OCI-LY1 (cell line): Measurements from ENCODE around the gene TIMP4.

Experiments
- H2AFZ ChIP-seq: fragments of 200-600 bp; sonication (generic), shearing (Covaris generic); 2 replicates; pipeline ENCODE4 v1.6.0; 2014; ENCODE audit warnings: antibody characterized with exemption, mild to moderate bottlenecking, low read length
- H3F3A ChIP-seq: fragments of 200-600 bp; sonication (generic), shearing (Covaris generic); 2 replicates; pipeline ENCODE4 v1.6.0; 2014; ENCODE audit warnings: mild to moderate bottlenecking, antibody characterized with exemption, low read length, moderate library complexity; ENCODE audit not compliant: insufficient read depth
- H3K27ac ChIP-seq: fragments of 200-600 bp; sonication (generic); 2 replicates; pipeline ENCODE4 v1.5.1; 2014; ENCODE audit warnings: low read length, mixed run types, mild to moderate bottlenecking, low read depth; ENCODE audit not compliant: poor library complexity, severe bottlenecking
- H3K27me3 ChIP-seq: fragments of 200-600 bp; sonication (generic); 2 replicates; pipeline ENCODE4 v1.6.0; 2014; ENCODE audit warnings: antibody characterized with exemption, mild to moderate bottlenecking, low read length, moderate library complexity; ENCODE audit not compliant: insufficient read depth
- H3K36me3 ChIP-seq: fragments of 200-600 bp; sonication (generic); 2 replicates; pipeline ENCODE4 v1.6.1; 2014; ENCODE audit warnings: mild to moderate bottlenecking, antibody characterized with exemption, low read length, moderate library complexity, mixed read lengths; ENCODE audit not compliant: insufficient read depth
- H3K4me1 ChIP-seq: fragments of 200-600 bp; sonication (generic); 2 replicates; pipeline ENCODE4 v1.5.1; 2014; ENCODE audit warnings: mild to moderate bottlenecking, low read length, moderate library complexity; ENCODE audit not compliant: insufficient read depth, severe bottlenecking
- H3K4me2 ChIP-seq: fragments of 200-600 bp; sonication (generic), shearing (Covaris generic); 2 replicates; pipeline ENCODE4 v1.6.1; 2014; ENCODE audit warnings: low read length
- H3K4me3 ChIP-seq: fragments of 200-600 bp; sonication (generic); 2 replicates; pipeline ENCODE4 v1.5.1; 2014; ENCODE audit warnings: low read length, low read depth, mild to moderate bottlenecking, mixed read lengths; ENCODE audit not compliant: poor library complexity, severe bottlenecking
- H3K79me2 ChIP-seq: fragments of 200-600 bp; shearing (Covaris generic); 2 replicates; pipeline ENCODE4 v1.6.1; 2016; ENCODE audit warnings: mixed run types, low read length, mixed read lengths; ENCODE audit not compliant: insufficient read depth
- H3K9ac ChIP-seq: fragments of 200-600 bp; sonication (generic), shearing (Covaris generic); 2 replicates; pipeline ENCODE4 v1.6.1; 2014; ENCODE audit warnings: mild to moderate bottlenecking, low read length, mixed read lengths
- H3K9me2 ChIP-seq: fragments of 200-600 bp; sonication (generic), shearing (Covaris generic); 2 replicates; pipeline ENCODE4 v1.6.1; 2014; ENCODE audit warnings: low read depth, mild to moderate bottlenecking, low read length, mixed read lengths
- H3K9me3 ChIP-seq: fragments of 200-600 bp; shearing (Covaris generic); 2 replicates; pipeline ENCODE4 v1.6.1; 2014; ENCODE audit warnings: low read length, mixed read lengths
- H4K20me1 ChIP-seq: fragments of 200-600 bp; sonication (generic), shearing (Covaris generic); 2 replicates; pipeline ENCODE4 v1.6.0; 2016; ENCODE audit warnings: mild to moderate bottlenecking, low read length; ENCODE audit not compliant: insufficient read depth
- CTCF ChIP-seq: fragments of 200-600 bp; sonication (generic), shearing (Covaris generic); IDR thresholded peaks from 2 replicates; pipeline ENCODE4 v1.5.1; 2017; ENCODE audit warnings: mild to moderate bottlenecking, antibody characterized with exemption, low read length, moderate library complexity, mixed read lengths
- EZH2 ChIP-seq: fragments of 200-600 bp; sonication (generic), shearing (Covaris generic); IDR thresholded peaks from 2 replicates; pipeline ENCODE4 v1.8.0; 2017; ENCODE audit warnings: borderline replicate concordance, mixed run types, mild to moderate bottlenecking, antibody characterized with exemption, low read length, moderate library complexity, mixed read lengths

TIMP4 gene

DNA sequence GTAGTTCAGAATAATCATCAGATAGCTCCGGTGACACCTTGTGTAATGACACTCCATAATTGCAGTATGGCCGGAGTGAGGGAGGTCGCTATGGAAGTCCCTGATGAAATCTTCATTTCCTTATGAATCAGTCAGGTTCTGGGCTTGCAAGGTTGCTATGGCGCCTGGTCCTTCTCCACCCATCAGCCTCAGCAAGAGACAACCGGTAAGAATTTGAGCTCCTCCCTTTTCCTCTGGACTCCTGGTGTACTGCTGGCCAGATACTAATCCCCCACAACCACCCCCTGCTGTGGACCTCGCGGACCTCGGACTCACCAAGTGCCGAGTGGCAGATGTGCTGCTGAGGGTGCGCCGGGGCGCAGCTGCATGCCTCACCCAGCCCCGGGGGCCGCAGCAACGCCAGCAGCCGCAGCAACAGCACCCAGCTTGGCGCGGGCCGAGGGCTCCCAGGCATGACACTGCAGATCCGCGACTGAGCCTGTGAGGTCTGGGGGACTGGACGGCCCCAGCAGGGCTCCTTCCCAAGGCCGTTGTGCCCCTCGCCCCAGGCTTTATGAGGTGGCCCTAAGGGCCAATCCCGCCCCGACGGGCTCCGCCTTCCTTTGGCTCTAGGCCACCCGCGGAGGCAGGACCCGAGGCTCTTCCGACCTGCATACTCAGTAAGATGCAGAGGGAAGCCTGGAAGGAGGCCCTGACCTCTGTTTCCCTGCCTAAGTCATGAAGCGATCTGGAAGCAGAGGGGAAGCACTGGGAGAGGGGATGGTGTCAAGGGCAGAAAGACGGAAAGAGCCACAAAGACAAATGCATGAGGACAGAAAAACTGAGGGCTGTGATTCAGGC, at the start of gene TIMP4:
Gene TIMP4 (minus strand): TSS at position 526 of the 840 bp plus-strand sequence. CDS start 72 bp downstream, at position 454.
- Histone ChIP-seq H3K36me3 (no peaks in the 10 kb centered on the region), H4K20me1 (no peaks in the 10 kb centered on the region), H3K27ac (no peak within 1 kb of the TSS), H3K4me2 (no peak within 1 kb of the TSS), H3K9ac (no peak within 1 kb of the TSS), H3K9me2 (no peaks in the 10 kb centered on the region), H2AFZ (no peak within 1 kb of the TSS), H3F3A (no peaks in the 10 kb centered on the region), H3K4me3 (no peak within 1 kb of the TSS), H3K4me1 (no peaks in the 10 kb centered on the region), H3K9me3 (no peaks in the 10 kb centered on the region), H3K79me2 (no peaks in the 10 kb centered on the region), H3K27me3 (0 out of 2 replicates have a peak, but pooled peaks cover 9% of the 10 kb centered on the region)
- no peak for TF ChIP-seq EZH2
- TF ChIP-seq CTCF = no peak

DNA sequence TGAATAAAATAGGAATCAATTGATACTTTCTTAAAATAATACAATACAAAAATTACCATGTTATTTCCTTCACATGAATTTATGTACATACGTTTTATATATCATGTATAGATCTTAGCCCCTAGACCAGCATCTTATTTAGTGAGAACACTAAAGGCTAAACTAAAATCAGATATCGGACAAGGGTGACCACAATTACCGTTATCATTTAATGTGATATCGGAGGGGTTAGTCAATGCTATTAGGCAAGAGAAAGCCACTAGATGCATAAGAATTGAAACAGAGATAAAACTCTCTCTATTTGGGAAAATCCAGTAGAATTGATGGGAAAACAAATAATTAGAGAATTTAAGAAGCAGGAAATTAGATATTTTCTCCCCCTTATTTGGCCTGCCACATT, 46.5 kb upstream of the TIMP4 start:
- Histone ChIP-seq H3K9ac (no peak overlapping the region), H3K79me2 (no peaks in the 10 kb centered on the region), H3K27ac (no peak overlapping the region), H3K9me2 (no peaks in the 10 kb centered on the region), H2AFZ (no peak overlapping the region), H3K4me1 (no peaks in the 10 kb centered on the region), H3F3A (no peaks in the 10 kb centered on the region), H3K4me3 (no peak overlapping the region), H3K9me3 (no peaks in the 10 kb centered on the region), H3K36me3 (no peaks in the 10 kb centered on the region), H3K27me3 (no peaks in the 10 kb centered on the region), H4K20me1 (no peaks in the 10 kb centered on the region), H3K4me2 (no peak overlapping the region)
- no peak for TF ChIP-seq EZH2
- no peak for TF ChIP-seq CTCF

- H3K9me3 ChIP-seq = no peaks in the 10 kb centered on the region
- H3K27me3 ChIP-seq = no peaks in the 10 kb centered on the region
- H3K36me3 ChIP-seq = no peaks in the 10 kb centered on the region
- H3K4me2 ChIP-seq = no peak overlapping the region
- H3K27ac ChIP-seq = no peak overlapping the region
- H3K4me3 ChIP-seq = no peak overlapping the region
- no peaks in the 10 kb centered on the region for H3K4me1 ChIP-seq
- H3K79me2 ChIP-seq = no peaks in the 10 kb centered on the region
- H3F3A ChIP-seq = no peaks in the 10 kb centered on the region
- no peak overlapping the region for H3K9ac ChIP-seq
- no peaks in the 10 kb centered on the region for H4K20me1 ChIP-seq
- H3K9me2 ChIP-seq = no peaks in the 10 kb centered on the region
- TF ChIP-seq EZH2 = no peak
- H2AFZ ChIP-seq = no peak overlapping the region
Observed at GRCh38 chr3:12201813-12202212, 43.1 kb upstream of the TIMP4 start.
